Neural cell (in vitro differentiated cells): ENCODE results near the gene RGS14. TPM values are rescaled to one million over a fixed set of nuclear protein-coding genes. Genes with fewer than 3 reads are reported as not detected.

Experiments used
- H2AFZ ChIP-seq: fragments of 200-600, 300-800 bp; sonication (generic), shearing (Covaris generic); 2 replicates; pipeline ENCODE4 v1.6.0; 2014; ENCODE audit warnings: low read depth, mild to moderate bottlenecking, antibody characterized with exemption, low read length, moderate library complexity
- H3F3A ChIP-seq: fragments of 200-600 bp; shearing (Covaris generic); 2 replicates; pipeline ENCODE4 v1.6.1; 2016; ENCODE audit warnings: mild to moderate bottlenecking, moderate library complexity, mixed read lengths, antibody characterized with exemption, low read length; ENCODE audit not compliant: insufficient read depth, poor library complexity, severe bottlenecking
- H3K27ac ChIP-seq: fragments of 200-600, 300-800 bp; sonication (generic), shearing (Covaris generic); 2 replicates; pipeline ENCODE4 v1.5.1; 2014; ENCODE audit warnings: mild to moderate bottlenecking, low read length, moderate library complexity
- H3K27me3 ChIP-seq: fragments of 300-800, 200-600 bp; sonication (generic), shearing (Covaris generic); 2 replicates; pipeline ENCODE4 v1.6.0; 2014; ENCODE audit warnings: mild to moderate bottlenecking, low read depth, low read length, moderate library complexity; ENCODE audit not compliant: insufficient read depth
- H3K36me3 ChIP-seq: fragments of 300-800, 200-600 bp; sonication (generic), shearing (Covaris generic); 2 replicates; pipeline ENCODE4 v1.5.1; 2014; ENCODE audit warnings: mild to moderate bottlenecking, antibody characterized with exemption, low read length, moderate library complexity; ENCODE audit not compliant: insufficient read depth
- H3K4me2 ChIP-seq: fragments of 300-800, 200-600 bp; sonication (generic), shearing (Covaris generic); 2 replicates; pipeline ENCODE4 v1.6.0; 2014; ENCODE audit warnings: mild to moderate bottlenecking, low read length
- H3K4me3 ChIP-seq: fragments of 300-800, 200-600 bp; sonication (generic), shearing (Covaris generic); 2 replicates; pipeline ENCODE4 v1.5.1; 2014; ENCODE audit warnings: mild to moderate bottlenecking, low read length, moderate library complexity
- H3K79me2 ChIP-seq: fragments of 200-600 bp; shearing (Covaris generic); replicated peaks from 2 replicates; pipeline ENCODE4 v1.6.0; 2014; ENCODE audit warnings: mild to moderate bottlenecking, low read length, moderate library complexity; ENCODE audit not compliant: insufficient read depth
- H3K9ac ChIP-seq: fragments of 300-800, 200-600 bp; sonication (generic), shearing (Covaris generic); 2 replicates; pipeline ENCODE4 v1.6.1; 2016; ENCODE audit warnings: mild to moderate bottlenecking, low read length, mixed read lengths
- H3K9me2 ChIP-seq: fragments of 200-600 bp; shearing (Covaris generic); 2 replicates; pipeline ENCODE4 v1.6.1; 2016; ENCODE audit warnings: mild to moderate bottlenecking, low read length, mixed read lengths; ENCODE audit not compliant: insufficient read depth
- H3K9me3 ChIP-seq: fragments of 200-600, 300-800 bp; sonication (generic), shearing (Covaris generic); 2 replicates; pipeline ENCODE4 v1.6.1; 2016; ENCODE audit warnings: mild to moderate bottlenecking, mixed run types, low read length, moderate library complexity, mixed read lengths
- H4K20me1 ChIP-seq: fragments of 200-600 bp; shearing (Covaris generic); 2 replicates; pipeline ENCODE4 v1.6.1; 2016; ENCODE audit warnings: mild to moderate bottlenecking, mixed run types; ENCODE audit not compliant: insufficient read depth
- CTCF ChIP-seq: fragments of 450-650 bp; IDR thresholded peaks from 2 replicates; pipeline ENCODE4 v1.5.1; 2014; ENCODE audit warnings: antibody characterized with exemption, mild to moderate bottlenecking, moderate library complexity; ENCODE audit not compliant: poor library complexity, severe bottlenecking
- EP300 ChIP-seq: fragments of 450-650 bp; conservative IDR thresholded peaks from 2 replicates; pipeline ENCODE4 v1.6.1; 2014; ENCODE audit warnings: antibody characterized with exemption, mild to moderate bottlenecking, moderate library complexity; ENCODE audit not compliant: poor library complexity, severe bottlenecking
- EZH2 ChIP-seq: fragments of 200-600, 300-800 bp; shearing (Covaris generic), sonication (generic); IDR thresholded peaks from 2 replicates; pipeline ENCODE4 v1.6.1; 2014; ENCODE audit warnings: antibody characterized with exemption, low read length, borderline replicate concordance, mild to moderate bottlenecking; ENCODE audit not compliant: insufficient read depth, poor library complexity, severe bottlenecking
- MXI1 ChIP-seq: fragments of 450-650 bp; conservative IDR thresholded peaks from 2 replicates; pipeline ENCODE4 v1.6.1; 2014; ENCODE audit warnings: antibody characterized with exemption, mild to moderate bottlenecking; ENCODE audit not compliant: poor library complexity, severe bottlenecking
- POLR2AphosphoS5 ChIP-seq: IDR thresholded peaks from 2 replicates; pipeline ENCODE4 v1.6.1; 2012
- RAD21 ChIP-seq: fragments of 450-650 bp; conservative IDR thresholded peaks from 2 replicates; pipeline ENCODE4 v1.6.1; 2014; ENCODE audit warnings: antibody characterized with exemption, mild to moderate bottlenecking, moderate library complexity
- SMC3 ChIP-seq: fragments of 450-650 bp; conservative IDR thresholded peaks from 2 replicates; pipeline ENCODE4 v1.6.1; 2014; ENCODE audit warnings: antibody characterized with exemption, mild to moderate bottlenecking, moderate library complexity; ENCODE audit not compliant: poor library complexity
- TAF1 ChIP-seq: IDR thresholded peaks from 2 replicates; pipeline ENCODE4 v1.6.1; 2012; ENCODE audit warnings: low read depth
- polyA plus RNA-seq: library from polyadenylated mRNA; depleted of rRNA; stranded (reverse); fragments of >200 nt; gene quantifications from 2 replicates; pipeline ENCODE4 v1.2.3, GENCODE V29; 2014
- TF ChIP-seq, protein P1 (sequence below): IDR thresholded peaks from 2 replicates; pipeline ENCODE4 v1.6.1; 2012; ENCODE audit warnings: borderline replicate concordance

RGS14 gene
- polyA plus RNA-seq, 1 donor from 2014 or later = 32.3 TPM

GRCh38 chr5:177370488-177371119, 12.9 kb downstream of the RGS14 start:
- Histone ChIP-seq H3K79me2 (no peaks in the 10 kb centered on the region), H3F3A (no peaks in the 10 kb centered on the region), H3K9me3 (no peaks in the 10 kb centered on the region), H4K20me1 (no peaks in the 10 kb centered on the region), H3K9ac (no peak overlapping the region), H3K4me3 (peak overlapping the region; percentile 60), H3K4me2 (no peak overlapping the region), H3K36me3 (no peaks in the 10 kb centered on the region), H2AFZ (no peak overlapping the region), H3K27ac (no peak overlapping the region), H3K27me3 (peaks cover 4% of the 10 kb centered on the region), H3K9me2 (no peaks in the 10 kb centered on the region)
- TF ChIP-seq TAF1 (no peak), SMC3 (no peak), EP300 (no peak), EZH2 (no peak), POLR2AphosphoS5 (no peak), MXI1 (no peak), CTCF (peak; percentile 54)
- TF ChIP-seq, protein P1, sequence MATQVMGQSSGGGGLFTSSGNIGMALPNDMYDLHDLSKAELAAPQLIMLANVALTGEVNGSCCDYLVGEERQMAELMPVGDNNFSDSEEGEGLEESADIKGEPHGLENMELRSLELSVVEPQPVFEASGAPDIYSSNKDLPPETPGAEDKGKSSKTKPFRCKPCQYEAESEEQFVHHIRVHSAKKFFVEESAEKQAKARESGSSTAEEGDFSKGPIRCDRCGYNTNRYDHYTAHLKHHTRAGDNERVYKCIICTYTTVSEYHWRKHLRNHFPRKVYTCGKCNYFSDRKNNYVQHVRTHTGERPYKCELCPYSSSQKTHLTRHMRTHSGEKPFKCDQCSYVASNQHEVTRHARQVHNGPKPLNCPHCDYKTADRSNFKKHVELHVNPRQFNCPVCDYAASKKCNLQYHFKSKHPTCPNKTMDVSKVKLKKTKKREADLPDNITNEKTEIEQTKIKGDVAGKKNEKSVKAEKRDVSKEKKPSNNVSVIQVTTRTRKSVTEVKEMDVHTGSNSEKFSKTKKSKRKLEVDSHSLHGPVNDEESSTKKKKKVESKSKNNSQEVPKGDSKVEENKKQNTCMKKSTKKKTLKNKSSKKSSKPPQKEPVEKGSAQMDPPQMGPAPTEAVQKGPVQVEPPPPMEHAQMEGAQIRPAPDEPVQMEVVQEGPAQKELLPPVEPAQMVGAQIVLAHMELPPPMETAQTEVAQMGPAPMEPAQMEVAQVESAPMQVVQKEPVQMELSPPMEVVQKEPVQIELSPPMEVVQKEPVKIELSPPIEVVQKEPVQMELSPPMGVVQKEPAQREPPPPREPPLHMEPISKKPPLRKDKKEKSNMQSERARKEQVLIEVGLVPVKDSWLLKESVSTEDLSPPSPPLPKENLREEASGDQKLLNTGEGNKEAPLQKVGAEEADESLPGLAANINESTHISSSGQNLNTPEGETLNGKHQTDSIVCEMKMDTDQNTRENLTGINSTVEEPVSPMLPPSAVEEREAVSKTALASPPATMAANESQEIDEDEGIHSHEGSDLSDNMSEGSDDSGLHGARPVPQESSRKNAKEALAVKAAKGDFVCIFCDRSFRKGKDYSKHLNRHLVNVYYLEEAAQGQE = no peak

DNA sequence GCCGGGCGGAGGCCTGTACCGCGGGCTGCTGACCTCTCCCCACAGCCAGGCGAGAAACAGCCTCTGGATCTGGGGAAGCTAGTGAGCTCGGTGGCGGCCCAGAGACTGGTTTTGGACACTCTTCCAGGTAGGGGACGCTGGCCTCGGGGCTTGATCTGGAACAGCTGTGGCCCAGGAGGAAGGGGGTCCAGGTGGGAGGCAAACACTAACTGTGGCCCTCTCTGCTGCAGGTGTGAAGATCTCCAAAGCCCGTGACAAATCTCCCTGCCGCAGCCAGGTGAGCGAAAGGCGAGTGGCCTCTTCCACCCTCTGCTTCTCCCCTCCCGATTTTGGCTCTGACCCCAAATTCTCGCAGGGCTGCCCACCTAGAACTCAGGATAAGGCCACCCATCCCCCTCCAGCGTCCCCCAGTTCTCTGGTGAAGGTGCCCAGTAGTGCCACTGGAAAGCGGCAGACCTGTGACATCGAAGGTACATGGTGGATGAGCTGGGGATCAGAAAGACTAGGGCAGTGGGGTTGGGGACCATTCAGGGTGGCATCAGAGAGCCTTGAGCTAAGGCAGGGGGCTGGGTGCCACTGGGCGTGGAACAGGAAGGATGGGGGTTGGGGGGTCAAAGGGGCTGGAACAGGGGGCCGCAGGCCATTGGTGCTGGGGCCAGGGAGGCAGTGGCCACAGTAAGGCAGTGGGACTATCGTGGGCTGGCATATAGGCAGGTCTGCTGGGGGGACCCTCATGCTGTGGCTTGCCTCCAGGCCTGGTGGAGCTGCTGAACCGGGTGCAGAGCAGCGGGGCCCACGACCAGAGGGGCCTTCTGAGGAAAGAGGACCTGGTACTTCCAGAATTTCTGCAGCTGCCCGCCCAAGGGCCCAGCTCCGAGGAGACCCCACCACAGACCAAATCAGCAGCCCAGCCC, 13.7 kb downstream of the RGS14 start:
- Histone ChIP-seq H2AFZ (peak overlapping the region; percentile 33), H3K9ac (peak overlapping the region; percentile 49), H3K27ac (no peak overlapping the region), H3K36me3 (no peaks in the 10 kb centered on the region), H3K4me2 (no peak overlapping the region), H3K9me2 (no peaks in the 10 kb centered on the region), H3K9me3 (no peaks in the 10 kb centered on the region), H3K27me3 (peaks cover 4% of the 10 kb centered on the region), H4K20me1 (no peaks in the 10 kb centered on the region), H3K79me2 (no peaks in the 10 kb centered on the region), H3F3A (no peaks in the 10 kb centered on the region), H3K4me3 (peak overlapping the region; percentile 60)
- TF ChIP-seq EP300 (no peak), POLR2AphosphoS5 (no peak), MXI1 (no peak), CTCF (no peak), RAD21 (no peak), TAF1 (no peak), SMC3 (no peak), EZH2 (no peak)
- TF ChIP-seq, protein P1 = no peak
